Left kidney (tissue), 2 donors: ENCODE data around the gene LRIG1. TPM values are rescaled to one million over a fixed set of nuclear protein-coding genes. Genes with fewer than 3 reads are reported as not detected.
"Not testable (repeated sequence)": the region's sequence is repeated elsewhere in the genome, so short reads cannot be mapped to it uniquely, and the experiment has no call there.

ENCODE experiments used
- DNase-seq: peaks from one replicate; pipeline ENCODE4 v3.0.0-alpha.2; 2013
- polyA plus RNA-seq: library from polyadenylated mRNA; unstranded; fragments of 120-200 nt; gene quantifications from one replicate; pipeline ENCODE4 v1.2.1, GENCODE V29; 2013; ENCODE audit not compliant: insufficient read length

LRIG1 gene
- polyA plus RNA-seq, 1 donor, result 25.8 TPM

GRCh38 chr3:66442254-66443117 lies 58.3 kb downstream of the LRIG1 start:
- DNase-seq, result no peak

- no peak for DNase-seq
Observed at GRCh38 chr3:66441692-66442091, 59.1 kb downstream of the LRIG1 start.

- no peak for DNase-seq
Observed at GRCh38 chr3:66441129-66441528, 59.7 kb downstream of the LRIG1 start.

GRCh38 chr3:66439666-66440344 lies 61.0 kb downstream of the LRIG1 start:
- DNase-seq, result no peak

GRCh38 chr3:66438046-66438445 lies 62.8 kb downstream of the LRIG1 start:
- DNase-seq, result no peak

GRCh38 chr3:66437341-66437929 lies 63.4 kb downstream of the LRIG1 start:
- no peak for DNase-seq

GRCh38 chr3:66435989-66436388 lies 64.8 kb downstream of the LRIG1 start:
- no peak for DNase-seq

- no peak for DNase-seq
Observed at GRCh38 chr3:66434726-66435125, 66.1 kb downstream of the LRIG1 start.

- DNase-seq, result no peak
Observed at GRCh38 chr3:66433522-66433782, 67.4 kb downstream of the LRIG1 start.

GRCh38 chr3:66432767-66433521 lies 67.9 kb downstream of the LRIG1 start:
- no peak for DNase-seq

- no peak for DNase-seq
Observed at GRCh38 chr3:66432041-66432766, 68.6 kb downstream of the LRIG1 start.

- no peak for DNase-seq
Observed at GRCh38 chr3:66431494-66431893, 69.3 kb downstream of the LRIG1 start.

GRCh38 chr3:66430876-66431275 lies 69.9 kb downstream of the LRIG1 start:
- DNase-seq, result no peak

- DNase-seq, result no peak
Observed at GRCh38 chr3:66428733-66429132, 72.1 kb downstream of the LRIG1 start.

GRCh38 chr3:66427951-66428474 lies 72.8 kb downstream of the LRIG1 start:
- DNase-seq, result no peak

GRCh38 chr3:66427352-66427751 lies 73.5 kb downstream of the LRIG1 start:
- no peak for DNase-seq

GRCh38 chr3:66426135-66426534 lies 74.7 kb downstream of the LRIG1 start:
- no peak for DNase-seq

- DNase-seq, result no peak
Observed at GRCh38 chr3:66425576-66426114, 75.2 kb downstream of the LRIG1 start.

- no peak for DNase-seq
Observed at GRCh38 chr3:66425032-66425431, 75.8 kb downstream of the LRIG1 start.

- no peak for DNase-seq
Observed at GRCh38 chr3:66423791-66424190, 77.0 kb downstream of the LRIG1 start.

- DNase-seq, result not testable (repeated sequence)
Observed at GRCh38 chr3:66421893-66422292, 78.9 kb downstream of the LRIG1 start.
